ENCODE measurements around the gene ANK2. TPM values are rescaled to one million over a fixed set of nuclear protein-coding genes. Genes with fewer than 3 reads are reported as not detected.

Gene ANK2
- total and polyA plus RNA-seq, 2 of the 13 experiments (the other 11 are each of a cell fraction or from before 2014, with no cell fraction given): 2.7 to 15.1 TPM

DNA sequence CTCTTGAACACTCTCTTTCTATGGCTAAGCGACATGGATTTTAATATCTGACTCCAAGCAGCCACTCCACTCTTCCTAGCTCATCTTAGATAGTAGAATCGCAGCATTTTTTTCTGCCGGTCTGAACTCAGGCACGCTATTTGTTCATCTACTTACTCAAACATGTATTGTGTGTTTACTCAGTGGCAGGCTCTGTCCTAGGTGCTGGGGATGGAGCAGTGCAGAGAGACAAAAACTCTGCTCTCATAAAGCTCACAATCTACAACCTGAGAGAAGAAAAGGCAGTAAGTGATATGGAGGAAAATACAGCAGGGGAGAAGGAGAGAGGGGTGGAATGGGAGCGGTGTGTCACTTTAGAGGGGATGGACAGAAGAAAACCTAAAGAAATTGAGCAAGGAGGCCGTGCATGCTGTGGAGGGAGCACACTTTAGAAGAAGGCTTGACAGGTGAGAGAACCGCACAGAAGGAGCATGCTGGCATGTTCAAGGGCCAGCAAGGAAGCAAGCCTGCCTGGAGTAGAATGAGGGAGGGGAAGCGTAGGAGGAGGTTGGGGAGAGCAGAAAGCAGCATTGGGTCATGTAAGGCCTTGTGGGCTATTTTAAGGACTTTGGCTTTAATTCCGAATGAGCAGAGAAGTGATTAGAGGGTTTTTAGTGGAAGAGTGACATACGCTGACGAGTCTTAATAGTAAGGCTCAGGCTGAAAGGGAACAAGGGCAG is 132.0 kb downstream of the ANK2 start (continued):
- TF ChIP-seq ZNF550 (CRISPR knock-in tag; IDR thresholded peaks at IDR 0.05; ENCODE audit: borderline replicate concordance): no peak
- TF ChIP-seq, protein P1, sequence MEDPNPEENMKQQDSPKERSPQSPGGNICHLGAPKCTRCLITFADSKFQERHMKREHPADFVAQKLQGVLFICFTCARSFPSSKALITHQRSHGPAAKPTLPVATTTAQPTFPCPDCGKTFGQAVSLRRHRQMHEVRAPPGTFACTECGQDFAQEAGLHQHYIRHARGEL (CRISPR knock-in tag; IDR thresholded peaks at IDR 0.05): no peak
- TF ChIP-seq BRD4 (CRISPR knock-in tag; IDR thresholded peaks at IDR 0.05): no peak
- TF ChIP-seq, protein P2, sequence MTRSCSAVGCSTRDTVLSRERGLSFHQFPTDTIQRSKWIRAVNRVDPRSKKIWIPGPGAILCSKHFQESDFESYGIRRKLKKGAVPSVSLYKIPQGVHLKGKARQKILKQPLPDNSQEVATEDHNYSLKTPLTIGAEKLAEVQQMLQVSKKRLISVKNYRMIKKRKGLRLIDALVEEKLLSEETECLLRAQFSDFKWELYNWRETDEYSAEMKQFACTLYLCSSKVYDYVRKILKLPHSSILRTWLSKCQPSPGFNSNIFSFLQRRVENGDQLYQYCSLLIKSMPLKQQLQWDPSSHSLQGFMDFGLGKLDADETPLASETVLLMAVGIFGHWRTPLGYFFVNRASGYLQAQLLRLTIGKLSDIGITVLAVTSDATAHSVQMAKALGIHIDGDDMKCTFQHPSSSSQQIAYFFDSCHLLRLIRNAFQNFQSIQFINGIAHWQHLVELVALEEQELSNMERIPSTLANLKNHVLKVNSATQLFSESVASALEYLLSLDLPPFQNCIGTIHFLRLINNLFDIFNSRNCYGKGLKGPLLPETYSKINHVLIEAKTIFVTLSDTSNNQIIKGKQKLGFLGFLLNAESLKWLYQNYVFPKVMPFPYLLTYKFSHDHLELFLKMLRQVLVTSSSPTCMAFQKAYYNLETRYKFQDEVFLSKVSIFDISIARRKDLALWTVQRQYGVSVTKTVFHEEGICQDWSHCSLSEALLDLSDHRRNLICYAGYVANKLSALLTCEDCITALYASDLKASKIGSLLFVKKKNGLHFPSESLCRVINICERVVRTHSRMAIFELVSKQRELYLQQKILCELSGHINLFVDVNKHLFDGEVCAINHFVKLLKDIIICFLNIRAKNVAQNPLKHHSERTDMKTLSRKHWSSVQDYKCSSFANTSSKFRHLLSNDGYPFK (CRISPR knock-in tag; IDR thresholded peaks at IDR 0.05; ENCODE audit: borderline replicate concordance): no peak
- TF ChIP-seq RORA (CRISPR knock-in tag; IDR thresholded peaks at IDR 0.05): no peak
- no peak for TF ChIP-seq KDM4B (CRISPR knock-in tag; IDR thresholded peaks at IDR 0.05)
- TF ChIP-seq, protein P3, sequence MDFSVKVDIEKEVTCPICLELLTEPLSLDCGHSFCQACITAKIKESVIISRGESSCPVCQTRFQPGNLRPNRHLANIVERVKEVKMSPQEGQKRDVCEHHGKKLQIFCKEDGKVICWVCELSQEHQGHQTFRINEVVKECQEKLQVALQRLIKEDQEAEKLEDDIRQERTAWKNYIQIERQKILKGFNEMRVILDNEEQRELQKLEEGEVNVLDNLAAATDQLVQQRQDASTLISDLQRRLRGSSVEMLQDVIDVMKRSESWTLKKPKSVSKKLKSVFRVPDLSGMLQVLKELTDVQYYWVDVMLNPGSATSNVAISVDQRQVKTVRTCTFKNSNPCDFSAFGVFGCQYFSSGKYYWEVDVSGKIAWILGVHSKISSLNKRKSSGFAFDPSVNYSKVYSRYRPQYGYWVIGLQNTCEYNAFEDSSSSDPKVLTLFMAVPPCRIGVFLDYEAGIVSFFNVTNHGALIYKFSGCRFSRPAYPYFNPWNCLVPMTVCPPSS (IDR thresholded peaks at IDR 0.05): no peak
- TF ChIP-seq, protein P4, sequence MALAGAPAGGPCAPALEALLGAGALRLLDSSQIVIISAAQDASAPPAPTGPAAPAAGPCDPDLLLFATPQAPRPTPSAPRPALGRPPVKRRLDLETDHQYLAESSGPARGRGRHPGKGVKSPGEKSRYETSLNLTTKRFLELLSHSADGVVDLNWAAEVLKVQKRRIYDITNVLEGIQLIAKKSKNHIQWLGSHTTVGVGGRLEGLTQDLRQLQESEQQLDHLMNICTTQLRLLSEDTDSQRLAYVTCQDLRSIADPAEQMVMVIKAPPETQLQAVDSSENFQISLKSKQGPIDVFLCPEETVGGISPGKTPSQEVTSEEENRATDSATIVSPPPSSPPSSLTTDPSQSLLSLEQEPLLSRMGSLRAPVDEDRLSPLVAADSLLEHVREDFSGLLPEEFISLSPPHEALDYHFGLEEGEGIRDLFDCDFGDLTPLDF (CRISPR knock-in tag; IDR thresholded peaks at IDR 0.05): no peak
- peak; percentile 87 for TF ChIP-seq ZNF124 (CRISPR knock-in tag; IDR thresholded peaks at IDR 0.05)
- peak in 1 of 2 experiments; percentile 70; a peak in 2 of 4 replicates for TF ChIP-seq KLF16 (CRISPR knock-in tag; IDR thresholded peaks at IDR 0.05)
- no peak for TF ChIP-seq ZNF577 (CRISPR knock-in tag; IDR thresholded peaks at IDR 0.05; ENCODE audit: borderline replicate concordance, low read depth)
- no peak for TF ChIP-seq NR1H2 (CRISPR knock-in tag; IDR thresholded peaks at IDR 0.05; ENCODE audit: borderline replicate concordance, low read depth)
- peak; percentile 53; the same call in 1 of the 2 replicates for TF ChIP-seq HOXA3 (CRISPR knock-in tag; IDR thresholded peaks at IDR 0.05)
- no peak for TF ChIP-seq PAX8 (CRISPR knock-in tag; IDR thresholded peaks at IDR 0.05; ENCODE audit: borderline replicate concordance)
- TF ChIP-seq, protein P5, sequence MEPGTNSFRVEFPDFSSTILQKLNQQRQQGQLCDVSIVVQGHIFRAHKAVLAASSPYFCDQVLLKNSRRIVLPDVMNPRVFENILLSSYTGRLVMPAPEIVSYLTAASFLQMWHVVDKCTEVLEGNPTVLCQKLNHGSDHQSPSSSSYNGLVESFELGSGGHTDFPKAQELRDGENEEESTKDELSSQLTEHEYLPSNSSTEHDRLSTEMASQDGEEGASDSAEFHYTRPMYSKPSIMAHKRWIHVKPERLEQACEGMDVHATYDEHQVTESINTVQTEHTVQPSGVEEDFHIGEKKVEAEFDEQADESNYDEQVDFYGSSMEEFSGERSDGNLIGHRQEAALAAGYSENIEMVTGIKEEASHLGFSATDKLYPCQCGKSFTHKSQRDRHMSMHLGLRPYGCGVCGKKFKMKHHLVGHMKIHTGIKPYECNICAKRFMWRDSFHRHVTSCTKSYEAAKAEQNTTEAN (CRISPR knock-in tag; conservative IDR thresholded peaks at IDR 0.05): 0 out of 2 replicates have a peak, but pooled peaks have one; percentile 38
- no peak for TF ChIP-seq HOXD1 (CRISPR knock-in tag; IDR thresholded peaks at IDR 0.05)
- no peak for TF ChIP-seq PAWR (CRISPR knock-in tag; IDR thresholded peaks at IDR 0.05; ENCODE audit: borderline replicate concordance)
- TF ChIP-seq ZNF747 (CRISPR knock-in tag; IDR thresholded peaks at IDR 0.05; ENCODE audit: borderline replicate concordance): no peak
- TF ChIP-seq ZNF709 (CRISPR knock-in tag; IDR thresholded peaks at IDR 0.05): peak; percentile 60; the same call in 1 of the 2 replicates
- TF ChIP-seq, protein P6, sequence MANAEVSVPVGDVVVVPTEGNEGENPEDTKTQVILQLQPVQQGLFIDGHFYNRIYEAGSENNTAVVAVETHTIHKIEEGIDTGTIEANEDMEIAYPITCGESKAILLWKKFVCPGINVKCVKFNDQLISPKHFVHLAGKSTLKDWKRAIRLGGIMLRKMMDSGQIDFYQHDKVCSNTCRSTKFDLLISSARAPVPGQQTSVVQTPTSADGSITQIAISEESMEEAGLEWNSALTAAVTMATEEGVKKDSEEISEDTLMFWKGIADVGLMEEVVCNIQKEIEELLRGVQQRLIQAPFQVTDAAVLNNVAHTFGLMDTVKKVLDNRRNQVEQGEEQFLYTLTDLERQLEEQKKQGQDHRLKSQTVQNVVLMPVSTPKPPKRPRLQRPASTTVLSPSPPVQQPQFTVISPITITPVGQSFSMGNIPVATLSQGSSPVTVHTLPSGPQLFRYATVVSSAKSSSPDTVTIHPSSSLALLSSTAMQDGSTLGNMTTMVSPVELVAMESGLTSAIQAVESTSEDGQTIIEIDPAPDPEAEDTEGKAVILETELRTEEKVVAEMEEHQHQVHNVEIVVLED (CRISPR knock-in tag; IDR thresholded peaks at IDR 0.05; ENCODE audit: borderline replicate concordance): no peak
- TF ChIP-seq SIX4 (CRISPR knock-in tag; IDR thresholded peaks at IDR 0.05): 0 out of 2 replicates have a peak, but pooled peaks have one; percentile 21
